OCI-LY1 (cell line): ENCODE data around the gene MKRN2.

Experiments used
- CTCF ChIP-seq: fragments of 200-600 bp; sonication (generic), shearing (Covaris generic); IDR thresholded peaks from 2 replicates; pipeline ENCODE4 v1.5.1; 2017; ENCODE audit warnings: mild to moderate bottlenecking, antibody characterized with exemption, low read length, moderate library complexity, mixed read lengths
- EZH2 ChIP-seq: fragments of 200-600 bp; sonication (generic), shearing (Covaris generic); IDR thresholded peaks from 2 replicates; pipeline ENCODE4 v1.8.0; 2017; ENCODE audit warnings: borderline replicate concordance, mixed run types, mild to moderate bottlenecking, antibody characterized with exemption, low read length, moderate library complexity, mixed read lengths

- TF ChIP-seq EZH2 (no peak), CTCF (no peak)
These were observed 34.6 kb downstream of the MKRN2 start for GRCh38 chr3:12591456-12591855.
